Motor neuron (in vitro differentiated cells): ENCODE measurements around the gene CSAG1. TPM values are rescaled to one million over a fixed set of nuclear protein-coding genes. Genes with fewer than 3 reads are reported as not detected.
A peak's percentile ranks its signal among the peaks of the same experiment; 100 is the strongest.
"Not testable (repeated sequence)": the region's sequence is repeated elsewhere in the genome, so short reads cannot be mapped to it uniquely, and the experiment has no call there.

Experiments
- ATAC-seq, 8 experiments: fragments of 200-7000 bp; cut with Tn5 transposase; replicated peaks in 6 of 8; 2 replicates each; pipeline ENCODE4 v1.8.0; 2021; ENCODE audit warnings: mild to moderate bottlenecking in 8 of 8, moderate library complexity in 8 of 8
- H3K27ac ChIP-seq, 2 donors: fragments of 250-450 bp; sonication (Bioruptor Pico); 2 replicates each; pipeline ENCODE4 v1.9.0; 2021; ENCODE audit warnings: antibody characterized with exemption in 2 of 2, mild to moderate bottlenecking in 2 of 2, moderate library complexity in 1 of 2
- H3K4me1 ChIP-seq, 2 donors: fragments of 250-450 bp; sonication (Bioruptor Pico); replicated peaks in 1 of 2; 2 replicates each; pipeline ENCODE4 v1.6.1; 2021; ENCODE audit warnings: antibody characterized with exemption in 2 of 2, mild to moderate bottlenecking in 2 of 2, moderate library complexity in 1 of 2
- H3K4me3 ChIP-seq, 5 donors: fragments of 250-450 bp; sonication (Bioruptor Pico); 2 replicates each; pipeline ENCODE4 v1.9.0; 2021; ENCODE audit warnings: antibody characterized with exemption in 5 of 5, mild to moderate bottlenecking in 5 of 5, moderate library complexity in 4 of 5
- WGBS, 10 experiments: fragments of 450-650 bp; shearing (Covaris generic); methylation state at CpG; one replicate each; pipeline ENCODE4 v1.0.0; 2022; 5-methylcytosine and 5-hydroxymethylcytosine counted together
- in situ Hi-C, 9 experiments: fragments of 400-800 bp; cut with MboI; loops; one replicate each; pipeline ENCODE4 v1.15.0; 2021; ENCODE audit warnings: low sequenced_read_pairs in 9 of 9, low pct_unique_long_range_greater_than_20kb in 2 of 9; ENCODE audit not compliant: unreplicated experiment in 9 of 9
- total RNA-seq, 8 experiments: library from RNA; unstranded; fragments of 300-600 nt; gene quantifications; 2 replicates each; pipeline versions ENCODE4 v1.2.3 to v1.2.4, GENCODE V29; 2022

The CSAG1 gene
- total RNA-seq, 8 experiments from 2014 or later = 1.00 TPM; not detected in 7

DNA sequence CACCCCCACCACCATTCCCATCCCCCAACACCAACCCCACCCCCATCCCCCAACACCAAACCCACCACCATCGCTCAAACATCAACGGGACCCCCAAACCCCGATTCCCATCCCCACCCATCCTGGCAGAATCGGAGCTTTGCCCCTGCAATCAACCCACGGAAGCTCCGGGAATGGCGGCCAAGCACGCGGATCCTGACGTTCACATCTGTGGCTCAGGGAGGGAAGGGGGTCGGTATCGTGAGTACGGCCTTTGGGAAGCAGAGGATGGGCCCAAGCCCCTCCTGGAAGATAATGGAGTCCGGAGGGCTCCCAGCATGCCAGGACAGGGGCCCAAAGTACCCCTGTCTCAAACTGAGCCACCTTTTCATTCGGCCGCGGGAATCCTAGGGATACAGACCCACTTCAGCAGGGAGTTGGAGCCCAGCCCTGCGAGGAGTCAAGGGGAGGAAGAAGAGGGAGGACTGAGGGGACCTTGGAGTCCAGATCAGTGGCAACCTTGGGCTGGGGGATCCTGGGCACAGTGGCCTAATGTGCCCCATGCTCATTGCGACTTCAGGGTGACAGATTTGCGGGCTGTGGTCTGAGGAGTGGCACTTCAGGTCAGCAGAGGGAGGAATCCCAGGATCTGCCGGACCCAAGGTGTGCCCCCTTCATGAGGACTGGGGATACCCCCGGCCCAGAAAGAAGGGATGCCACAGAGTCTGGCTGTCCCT lies 780 bp upstream of the CSAG1 start:
- H3K4me3 ChIP-seq, ATAC-seq, H3K4me1 ChIP-seq, H3K27ac ChIP-seq, in situ Hi-C loops: not testable (repeated sequence)
- WGBS, 10 experiments = no CpG with 5 or more reads among the region's 22 CpGs

DNA sequence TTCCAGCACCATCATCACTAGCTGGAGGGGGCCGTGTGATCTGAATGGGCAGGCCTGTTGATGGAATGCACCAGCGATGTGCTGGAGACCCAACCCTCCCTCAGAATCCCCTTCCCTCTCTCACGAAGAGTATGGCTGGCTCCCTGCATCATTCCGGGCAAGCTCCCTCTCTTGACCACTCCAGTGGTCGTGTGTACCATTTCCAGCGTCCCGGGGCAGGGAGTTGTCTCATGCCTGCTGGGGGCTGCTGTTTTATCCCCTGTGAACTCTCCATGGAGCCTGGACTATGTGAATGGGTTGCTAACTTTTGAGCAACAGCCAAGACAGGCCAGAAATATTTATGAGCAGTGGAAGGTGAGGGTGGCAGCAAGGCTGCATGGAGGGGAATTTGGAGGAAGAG lies 8.1 kb downstream of the CSAG1 start:
- in situ Hi-C loops = no loop called here
- Histone ChIP-seq H3K27ac (no peak overlapping the region), H3K4me1 (no peaks in the 10 kb centered on the region), H3K4me3 (no peak overlapping the region)
- 5 to 40% methylated on average over 1 to 4 of the region's 7 CpGs; no CpG with 5 or more reads in 8 of the 10 experiments for WGBS, 10 experiments
- no peak for ATAC-seq

DNA sequence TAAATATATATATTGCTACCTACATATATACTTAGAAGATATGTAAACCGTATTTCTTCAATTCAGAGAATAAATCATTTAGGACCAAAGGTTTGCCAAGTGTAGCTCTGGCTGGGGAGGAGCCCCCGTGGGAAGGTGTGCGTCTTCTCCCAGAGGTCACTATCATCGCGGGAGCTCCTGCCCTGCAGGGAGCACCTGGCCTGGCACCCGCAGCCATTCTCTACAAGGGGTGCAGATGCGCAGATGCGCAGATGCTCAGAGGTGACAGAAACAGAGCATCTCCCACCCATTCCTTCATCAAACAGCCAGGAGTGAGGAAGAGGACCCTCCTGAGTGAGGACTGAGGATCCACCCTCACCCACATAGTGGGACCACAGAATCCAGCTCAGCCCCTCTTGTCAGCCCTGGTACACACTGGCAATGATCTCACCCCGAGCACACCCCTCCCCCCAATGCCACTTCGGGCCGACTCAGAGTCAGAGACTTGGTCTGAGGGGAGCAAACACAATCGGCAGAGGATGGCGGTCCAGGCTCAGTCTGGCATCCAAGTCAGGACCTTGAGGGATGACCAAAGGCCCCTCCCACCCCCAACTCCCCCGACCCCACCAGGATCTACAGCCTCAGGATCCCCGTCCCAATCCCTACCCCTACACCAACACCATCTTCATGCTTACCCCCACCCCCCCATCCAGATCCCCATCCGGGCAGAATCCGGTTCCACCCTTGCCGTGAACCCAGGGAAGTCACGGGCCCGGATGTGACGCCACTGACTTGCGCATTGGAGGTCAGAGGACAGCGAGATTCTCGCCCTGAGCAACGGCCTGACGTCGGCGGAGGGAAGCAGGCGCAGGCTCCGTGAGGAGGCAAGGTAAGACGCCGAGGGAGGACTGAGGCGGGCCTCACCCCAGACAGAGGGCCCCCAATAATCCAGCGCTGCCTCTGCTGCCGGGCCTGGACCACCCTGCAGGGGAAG lies 19.4 kb downstream of the CSAG1 start, which contains the start of gene MAGEA2B:
TSS of gene MAGEA2B (plus strand) at position 814 of the 973 bp plus-strand sequence. CDS start 2,479 bp downstream, outside the sequence.
- in situ Hi-C loops, H3K4me3 ChIP-seq, H3K27ac ChIP-seq, H3K4me1 ChIP-seq: not testable (repeated sequence)
- no CpG with 5 or more reads among the region's 35 CpGs for WGBS, 10 experiments
- ATAC-seq = peak in 1 of 8 experiments; percentile 69

DNA sequence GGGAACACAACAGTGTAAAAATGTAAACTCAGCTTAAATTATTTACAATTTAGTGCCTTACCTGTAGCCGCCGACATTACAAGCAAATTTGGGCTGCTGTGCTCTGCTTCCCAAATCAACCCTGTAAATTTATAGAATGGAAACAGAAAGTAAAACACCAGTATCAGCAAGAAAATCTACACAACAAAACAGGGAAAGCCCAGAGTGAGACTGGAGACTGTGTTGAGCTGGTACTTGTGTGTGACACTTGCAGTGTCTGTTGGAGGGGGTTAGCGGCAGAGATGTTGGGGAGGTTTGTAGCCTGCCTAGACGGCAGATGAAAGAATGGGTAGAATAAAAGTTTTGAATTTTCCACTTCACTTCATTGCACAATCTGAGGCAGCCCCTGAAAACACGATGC lies 20.3 kb downstream of the CSAG1 start:
- WGBS, 10 experiments = no CpG with 5 or more reads among the region's 5 CpGs
- H3K27ac ChIP-seq, H3K4me1 ChIP-seq, in situ Hi-C loops, ATAC-seq, H3K4me3 ChIP-seq: not testable (repeated sequence)

DNA sequence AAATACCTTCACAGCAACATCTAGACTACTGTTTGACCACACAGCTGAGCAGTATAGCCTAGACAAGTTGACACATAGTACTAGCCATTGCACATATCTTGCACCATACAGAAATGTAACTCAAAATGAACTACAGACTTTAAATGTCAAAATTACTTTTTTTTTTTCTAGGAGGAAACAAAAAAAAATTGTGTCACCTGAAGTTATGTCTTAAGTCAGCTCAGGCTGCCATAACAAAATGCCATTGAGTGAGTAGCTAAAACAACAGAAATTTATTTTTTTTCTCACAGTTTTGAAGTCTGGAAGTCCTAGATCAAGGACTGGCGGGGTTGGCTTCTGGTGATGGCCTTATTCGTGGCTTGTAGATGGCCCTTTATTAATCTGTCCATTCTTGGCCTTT lies 24.3 kb downstream of the CSAG1 start, which contains the start of gene CSAG2:
TSS of gene CSAG2 (minus strand) at position 101 of the 400 bp plus-strand sequence. CDS start 161 bp downstream, outside the sequence.
- H3K27ac ChIP-seq, H3K4me1 ChIP-seq, ATAC-seq, H3K4me3 ChIP-seq, in situ Hi-C loops: not testable (repeated sequence)
- no CpG with 5 or more reads among the region's 2 CpGs for WGBS, 10 experiments

DNA sequence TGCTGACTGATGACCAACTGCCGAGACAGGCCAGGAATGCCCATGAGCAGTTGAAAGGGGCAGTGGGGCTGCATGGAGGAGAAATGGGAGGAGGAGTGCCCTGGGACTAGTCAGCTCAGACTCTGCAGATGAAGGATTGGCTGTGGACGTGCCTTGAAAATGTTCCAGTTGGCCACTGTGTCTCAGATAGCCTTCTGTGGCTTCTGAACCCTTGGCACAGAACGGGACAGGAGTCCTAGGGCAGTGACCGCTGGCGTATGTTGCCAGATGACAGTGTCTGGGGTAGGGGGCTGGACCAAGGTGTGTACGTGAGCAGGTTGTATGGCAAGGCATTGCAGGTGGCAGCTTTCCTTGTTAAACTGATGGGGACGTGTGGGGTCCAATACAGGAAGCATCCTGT lies 27.0 kb downstream of the CSAG1 start:
- in situ Hi-C loops, H3K4me1 ChIP-seq, ATAC-seq, H3K27ac ChIP-seq, H3K4me3 ChIP-seq: not testable (repeated sequence)
- no CpG with 5 or more reads among the region's 7 CpGs for WGBS, 10 experiments

DNA sequence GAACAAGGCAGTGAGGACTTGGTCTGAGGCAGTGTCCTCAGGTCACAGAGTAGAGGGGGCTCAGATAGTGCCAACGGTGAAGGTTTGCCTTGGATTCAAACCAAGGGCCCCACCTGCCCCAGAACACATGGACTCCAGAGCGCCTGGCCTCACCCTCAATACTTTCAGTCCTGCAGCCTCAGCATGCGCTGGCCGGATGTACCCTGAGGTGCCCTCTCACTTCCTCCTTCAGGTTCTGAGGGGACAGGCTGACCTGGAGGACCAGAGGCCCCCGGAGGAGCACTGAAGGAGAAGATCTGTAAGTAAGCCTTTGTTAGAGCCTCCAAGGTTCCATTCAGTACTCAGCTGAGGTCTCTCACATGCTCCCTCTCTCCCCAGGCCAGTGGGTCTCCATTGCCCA lies 33.1 kb downstream of the CSAG1 start:
- WGBS, 10 experiments = no CpG with 5 or more reads among the region's 5 CpGs
- in situ Hi-C loops, H3K27ac ChIP-seq, ATAC-seq, H3K4me1 ChIP-seq, H3K4me3 ChIP-seq: not testable (repeated sequence)

DNA sequence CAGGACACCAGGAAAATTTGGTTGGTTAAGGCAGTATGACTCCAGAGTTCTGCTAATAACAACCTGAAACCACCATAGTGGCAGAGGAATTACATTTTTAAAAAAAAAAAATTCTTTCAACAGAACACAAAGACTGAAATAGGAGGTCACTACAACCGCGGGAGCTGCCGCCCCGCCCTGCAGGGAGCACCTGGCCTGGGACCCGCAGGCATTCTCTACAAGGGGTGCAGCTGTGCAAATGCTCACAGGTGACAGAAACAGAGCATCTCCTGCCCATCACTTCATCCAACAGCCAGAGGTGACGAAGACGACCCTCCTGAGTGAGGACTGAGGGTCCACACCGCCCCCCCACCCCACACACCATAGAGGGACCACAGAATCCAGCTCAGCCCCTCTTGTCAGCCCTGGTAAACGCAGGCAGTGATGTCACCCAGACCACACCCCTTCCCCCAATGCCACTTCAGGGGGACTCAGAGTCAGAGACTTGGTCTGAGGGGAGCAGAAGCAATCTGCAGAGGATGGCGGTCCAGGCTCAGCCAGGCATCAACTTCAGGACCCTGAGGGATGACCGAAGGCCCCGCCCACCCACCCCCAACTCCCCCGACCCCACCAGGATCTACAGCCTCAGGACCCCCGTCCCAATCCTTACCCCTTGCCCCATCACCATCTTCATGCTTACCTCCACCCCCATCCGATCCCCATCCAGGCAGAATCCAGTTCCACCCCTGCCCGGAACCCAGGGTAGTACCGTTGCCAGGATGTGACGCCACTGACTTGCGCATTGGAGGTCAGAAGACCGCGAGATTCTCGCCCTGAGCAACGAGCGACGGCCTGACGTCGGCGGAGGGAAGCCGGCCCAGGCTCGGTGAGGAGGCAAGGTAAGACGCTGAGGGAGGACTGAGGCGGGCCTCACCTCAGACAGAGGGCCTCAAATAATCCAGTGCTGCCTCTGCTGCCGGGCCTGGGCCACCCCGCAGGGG lies 35.3 kb downstream of the CSAG1 start, which contains the start of gene MAGEA3:
TSS of gene MAGEA3 (plus strand) at position 843 of the 980 bp plus-strand sequence. CDS start 2,039 bp downstream, outside the sequence.
- no CpG with 5 or more reads among the region's 34 CpGs for WGBS, 10 experiments
- H3K4me3 ChIP-seq, H3K4me1 ChIP-seq, in situ Hi-C loops, H3K27ac ChIP-seq, ATAC-seq: not testable (repeated sequence)

DNA sequence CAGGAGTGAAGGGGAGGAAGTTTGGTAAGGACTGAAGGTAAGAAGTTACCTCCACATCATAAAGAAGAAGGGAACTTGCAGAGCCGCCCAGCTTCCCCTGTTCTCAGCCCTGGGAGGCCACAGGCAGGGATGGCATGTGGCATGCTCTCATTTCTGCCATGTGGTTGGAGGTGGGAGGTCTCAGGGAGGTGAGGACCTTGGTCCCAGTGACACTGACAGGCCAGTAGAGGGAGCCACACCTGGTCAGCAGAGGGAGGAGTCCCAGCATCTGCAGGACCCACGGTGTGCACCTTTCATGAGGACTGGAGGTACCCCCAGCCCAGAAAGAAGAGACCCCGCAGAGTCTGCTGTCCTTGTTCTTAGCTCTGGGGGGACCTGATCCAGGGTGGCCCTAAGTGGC lies 52.5 kb downstream of the CSAG1 start:
- H3K27ac ChIP-seq, H3K4me3 ChIP-seq, in situ Hi-C loops, H3K4me1 ChIP-seq: not testable (repeated sequence)
- ATAC-seq = peak in 3 of 8 experiments; percentile 56 to 85 (median 65)
- WGBS, 10 experiments = no CpG with 5 or more reads among the region's 3 CpGs

Other genes with a start within 250 kb of the CSAG1 start
- gene GABRQ, start 95.8 kb downstream of the CSAG1 start, total RNA-seq = 1 to 10 TPM in 2 of 8 experiments, under 1 TPM in 6; 0.22 to 2.5 (median 0.37) TPM
- gene MAGEA3, start 34.9 kb downstream of the CSAG1 start, total RNA-seq = under 1 TPM in 3 of 8 experiments, not detected in 5; 0.11 to 1.00 (median 0.14) TPM
- gene CSAG2, start 24.4 kb downstream of the CSAG1 start, total RNA-seq = not detected
- 1 to 10 TPM in 3 of 8 experiments, under 1 TPM in 1, not detected in 4; 0.38 to 3.6 (median 1.6) TPM for gene MAGEA2B, start 19.1 kb downstream of the CSAG1 start, total RNA-seq
- under 1 TPM in 2 of 8 experiments, not detected in 6; 0.24 to 0.78 TPM for gene MAGEA12, start within 50 bp of the CSAG1 start, total RNA-seq
- 1 to 10 TPM in 1 of 8 experiments, under 1 TPM in 4, not detected in 3; 0.05 to 2.4 (median 0.42) TPM for gene MAGEA2, start 20.1 kb upstream of the CSAG1 start, total RNA-seq
- 1 to 10 TPM in 1 of 8 experiments, not detected in 7; 4.6 TPM for gene CSAG3, start 25.5 kb upstream of the CSAG1 start, total RNA-seq
- gene MAGEA6, start 36.0 kb upstream of the CSAG1 start, total RNA-seq = under 1 TPM in 3 of 8 experiments, not detected in 5; 0.05 to 0.43 (median 0.19) TPM
- 100 to 1,000 TPM in 1 of 8 experiments, 10 to 100 TPM in 7; 29.2 to 175 (median 54.8) TPM for gene CETN2, start 97.0 kb upstream of the CSAG1 start, total RNA-seq
- gene NSDHL, start 97.3 kb upstream of the CSAG1 start, total RNA-seq = 10 to 100 TPM; 10.2 to 38.9 (median 20.6) TPM
- gene ZNF185, start 164.3 kb upstream of the CSAG1 start, total RNA-seq = 1 to 10 TPM; 1.1 to 5.1 (median 2.1) TPM